ENCODE measurements around the gene PPP1R36.

GRCh38 chr14:64594438-64594837 is 44.7 kb downstream of the PPP1R36 start:
- TF ChIP-seq CTCF (conservative IDR thresholded peaks at IDR 0.05 in 1 of 2, IDR thresholded peaks at IDR 0.05 in 1 of 2; ENCODE audit: low read depth in 1 of 2, low read length in 2 of 2) (no peak), EZH2 (IDR thresholded peaks at IDR 0.05; ENCODE audit: low read length, missing control alignments) (no peak)

Data from fibroblast of lung (primary cell).